ENCODE measurements around the gene MLEC.
"Not testable (repeated sequence)": the region's sequence is repeated elsewhere in the genome, so short reads cannot be mapped to it uniquely, and the experiment has no call there.

The MLEC gene

DNA sequence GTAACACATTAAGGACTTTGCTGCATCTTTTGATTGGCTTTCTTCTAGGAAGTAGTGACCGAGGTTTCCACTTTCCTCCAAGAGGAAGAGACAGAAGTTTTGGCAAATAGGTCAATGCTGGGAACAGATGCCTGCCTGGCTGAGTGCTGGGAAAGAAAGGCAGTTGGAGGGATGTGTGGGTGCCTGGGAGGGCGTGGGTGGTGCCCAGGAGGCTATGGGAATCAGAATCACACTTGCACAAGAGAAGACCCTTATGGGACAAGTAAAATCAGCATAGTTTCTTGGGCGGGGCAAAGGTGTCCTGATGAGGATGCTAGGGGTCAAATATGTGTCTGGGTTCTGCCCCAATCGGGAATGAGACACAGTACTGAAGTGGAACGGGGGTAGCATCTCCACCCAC lies 37.8 kb downstream of the MLEC start:
- in situ Hi-C loops (cut with HindIII; ENCODE audit: low sequenced_read_pairs) = no loop called here
- TF ChIP-seq, protein P1, sequence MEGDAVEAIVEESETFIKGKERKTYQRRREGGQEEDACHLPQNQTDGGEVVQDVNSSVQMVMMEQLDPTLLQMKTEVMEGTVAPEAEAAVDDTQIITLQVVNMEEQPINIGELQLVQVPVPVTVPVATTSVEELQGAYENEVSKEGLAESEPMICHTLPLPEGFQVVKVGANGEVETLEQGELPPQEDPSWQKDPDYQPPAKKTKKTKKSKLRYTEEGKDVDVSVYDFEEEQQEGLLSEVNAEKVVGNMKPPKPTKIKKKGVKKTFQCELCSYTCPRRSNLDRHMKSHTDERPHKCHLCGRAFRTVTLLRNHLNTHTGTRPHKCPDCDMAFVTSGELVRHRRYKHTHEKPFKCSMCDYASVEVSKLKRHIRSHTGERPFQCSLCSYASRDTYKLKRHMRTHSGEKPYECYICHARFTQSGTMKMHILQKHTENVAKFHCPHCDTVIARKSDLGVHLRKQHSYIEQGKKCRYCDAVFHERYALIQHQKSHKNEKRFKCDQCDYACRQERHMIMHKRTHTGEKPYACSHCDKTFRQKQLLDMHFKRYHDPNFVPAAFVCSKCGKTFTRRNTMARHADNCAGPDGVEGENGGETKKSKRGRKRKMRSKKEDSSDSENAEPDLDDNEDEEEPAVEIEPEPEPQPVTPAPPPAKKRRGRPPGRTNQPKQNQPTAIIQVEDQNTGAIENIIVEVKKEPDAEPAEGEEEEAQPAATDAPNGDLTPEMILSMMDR (IDR thresholded peaks at IDR 0.05; ENCODE audit: low read depth, low read length) = no peak
- no peak overlapping the region for H3K4me3 ChIP-seq (ENCODE audit: low read depth, low read length)
- DNase-seq (ENCODE audit: low read depth, low spot score) = no peak

DNA sequence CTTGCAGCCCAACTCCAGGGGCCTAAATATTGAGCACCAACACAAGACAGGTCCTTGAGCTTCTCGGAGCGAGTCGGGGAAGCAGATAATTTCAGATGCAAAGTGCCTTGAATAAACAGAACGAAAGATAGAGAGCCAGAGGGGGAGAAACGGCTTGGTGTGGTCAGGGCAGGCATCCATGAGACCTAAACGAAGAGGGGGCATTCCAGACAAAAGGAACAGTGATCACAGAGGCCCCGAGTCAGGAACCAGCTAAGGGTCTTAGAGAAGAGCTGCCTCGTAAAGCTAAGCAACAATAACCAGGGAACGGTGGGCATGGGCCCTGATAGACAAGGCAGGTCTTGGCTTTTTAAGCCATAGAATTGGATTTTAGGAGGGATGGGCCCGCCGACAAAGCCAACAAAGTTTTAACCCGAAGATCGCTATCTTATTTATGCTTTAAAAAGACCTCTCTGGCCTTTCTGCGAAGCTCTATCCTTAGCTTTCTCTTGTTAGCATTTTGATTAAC lies 38.3 kb downstream of the MLEC start:
- in situ Hi-C loops (cut with HindIII; ENCODE audit: low sequenced_read_pairs) = no loop called here
- peak overlapping the region; percentile 47 for H3K4me3 ChIP-seq (ENCODE audit: low read depth, low read length)
- TF ChIP-seq, protein P1 (IDR thresholded peaks at IDR 0.05; ENCODE audit: low read depth, low read length) = no peak
- DNase-seq (ENCODE audit: low read depth, low spot score) = peak; percentile 3

DNA sequence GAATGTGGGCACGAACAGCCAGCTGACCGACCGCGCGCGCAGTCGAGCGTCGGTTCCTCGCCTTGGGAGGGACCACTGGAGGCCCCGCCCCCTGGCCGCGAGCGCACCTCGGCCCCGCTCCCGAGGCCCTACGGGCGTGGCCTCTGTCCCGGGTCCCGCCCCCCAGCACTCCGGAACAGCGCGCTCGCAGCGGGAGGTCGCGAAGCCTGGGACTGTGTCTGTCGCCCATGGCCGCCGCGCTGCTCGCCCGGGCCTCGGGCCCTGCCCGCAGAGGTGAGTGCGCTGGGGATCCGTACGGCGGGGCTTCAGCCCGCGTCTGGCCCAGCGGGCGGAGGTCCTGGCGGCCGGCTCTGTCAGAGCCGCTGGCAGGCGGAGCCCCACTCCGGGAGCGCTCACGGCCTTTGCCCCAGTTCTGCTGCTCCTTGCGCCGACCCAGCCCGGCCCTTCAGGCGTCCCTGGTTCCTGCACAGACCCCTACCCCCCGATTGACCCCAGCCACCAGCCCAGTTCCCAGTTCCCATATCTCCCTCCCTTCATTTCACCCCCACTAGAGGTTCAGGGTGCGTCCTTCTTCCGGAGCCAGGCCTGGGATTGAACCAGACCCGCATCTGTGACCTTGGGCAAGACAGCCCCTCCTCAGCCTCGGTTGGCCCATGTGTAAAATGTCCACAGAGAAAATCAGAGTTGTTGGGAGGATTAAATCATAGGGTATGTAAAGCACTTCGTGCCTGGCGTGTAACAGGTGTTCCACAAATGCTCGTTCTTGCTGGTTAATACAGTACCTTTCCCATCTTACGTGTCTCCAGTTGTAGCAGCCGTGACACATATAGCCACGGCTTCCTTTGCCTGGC lies 38.9 kb downstream of the MLEC start, which contains the start of gene ACADS:
Gene ACADS (plus strand): TSS at position 168 of the 851 bp plus-strand sequence. CDS start 60 bp downstream, at position 228.
- DNase-seq (ENCODE audit: low read depth, low spot score) = peak; percentile 78
- TF ChIP-seq, protein P1 (IDR thresholded peaks at IDR 0.05; ENCODE audit: low read depth, low read length) = no peak
- in situ Hi-C loops (cut with HindIII; ENCODE audit: low sequenced_read_pairs) = no loop called here
- H3K4me3 ChIP-seq (ENCODE audit: low read depth, low read length) = peak within 1 kb of the TSS; percentile 47

DNA sequence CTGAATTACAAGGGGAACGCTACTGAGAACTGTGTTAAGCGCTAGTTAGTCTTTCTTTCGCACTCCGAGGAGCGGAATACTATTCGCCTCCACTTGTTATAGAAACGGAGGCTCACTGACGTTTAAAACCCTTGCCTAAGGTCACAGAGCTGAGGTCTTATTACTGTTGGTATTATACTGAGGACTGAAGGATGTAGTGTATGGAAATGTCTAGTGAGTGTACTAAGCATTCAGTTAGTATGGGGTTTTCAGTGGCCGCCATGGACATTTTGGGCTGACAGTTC lies 39.5 kb downstream of the MLEC start:
- DNase-seq (ENCODE audit: low read depth, low spot score) = no peak
- TF ChIP-seq, protein P1 (IDR thresholded peaks at IDR 0.05; ENCODE audit: low read depth, low read length) = no peak
- no peak overlapping the region for H3K4me3 ChIP-seq (ENCODE audit: low read depth, low read length)
- in situ Hi-C loops (cut with HindIII; ENCODE audit: low sequenced_read_pairs) = no loop called here

DNA sequence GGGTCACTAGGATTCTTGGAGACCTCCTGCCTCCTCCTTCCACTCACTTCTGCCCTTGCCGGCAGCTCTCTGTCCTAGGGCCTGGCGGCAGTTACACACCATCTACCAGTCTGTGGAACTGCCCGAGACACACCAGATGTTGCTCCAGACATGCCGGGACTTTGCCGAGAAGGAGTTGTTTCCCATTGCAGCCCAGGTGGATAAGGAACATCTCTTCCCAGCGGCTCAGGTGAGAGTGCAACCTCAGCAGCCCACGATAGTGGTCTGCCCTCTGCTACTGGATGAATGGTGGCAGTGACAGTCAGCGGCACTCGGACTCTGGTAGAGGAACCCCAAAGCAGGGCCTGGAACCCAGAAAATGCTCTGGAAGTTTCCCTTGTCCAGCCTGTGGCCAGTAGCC lies 40.0 kb downstream of the MLEC start:
- H3K4me3 ChIP-seq (ENCODE audit: low read depth, low read length) = no peak overlapping the region
- DNase-seq (ENCODE audit: low read depth, low spot score) = no peak
- in situ Hi-C loops (cut with HindIII; ENCODE audit: low sequenced_read_pairs) = no loop called here
- TF ChIP-seq, protein P1 (IDR thresholded peaks at IDR 0.05; ENCODE audit: low read depth, low read length) = no peak

DNA sequence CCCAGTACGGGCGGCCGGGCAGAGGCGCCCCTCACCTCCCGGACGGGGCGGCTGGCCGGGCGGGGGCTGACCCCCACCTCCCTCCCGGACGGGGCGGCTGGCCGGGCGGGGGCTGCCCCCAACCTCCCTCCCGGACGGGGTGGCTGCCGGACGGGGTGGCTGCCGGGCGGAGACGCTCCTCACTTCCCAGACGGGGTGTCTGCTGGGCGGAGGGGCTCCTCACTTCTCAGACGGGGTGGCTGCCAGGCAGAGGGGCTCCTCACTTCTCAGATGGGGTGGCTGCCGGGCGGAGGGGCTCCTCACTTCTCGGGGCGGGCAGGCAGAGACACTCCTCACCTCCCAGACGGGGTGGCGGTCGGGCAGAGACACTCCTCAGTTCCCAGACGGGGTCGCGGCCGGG lies 45.2 kb downstream of the MLEC start:
- DNase-seq (ENCODE audit: low read depth, low spot score); H3K4me3 ChIP-seq (ENCODE audit: low read depth, low read length); in situ Hi-C loops (cut with HindIII; ENCODE audit: low sequenced_read_pairs): not testable (repeated sequence)

DNA sequence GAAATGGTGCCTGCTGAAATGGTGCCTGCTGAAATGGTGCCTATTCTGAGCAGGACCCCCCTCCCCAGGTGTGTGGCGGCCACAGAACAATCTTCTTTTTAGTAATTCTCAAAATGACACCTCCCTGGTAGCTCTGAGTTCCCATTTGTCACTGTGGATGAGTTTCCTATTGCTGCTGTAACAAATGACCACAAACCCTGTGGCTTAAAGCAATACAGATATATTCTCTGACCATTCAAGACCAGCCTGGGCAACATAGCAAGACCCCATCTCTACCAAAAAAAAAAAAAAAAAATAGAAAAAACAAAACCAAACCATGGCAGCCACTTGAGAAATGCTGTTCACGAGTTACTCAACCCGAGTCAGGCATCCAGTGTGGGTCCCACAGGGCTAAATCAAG lies 46.6 kb downstream of the MLEC start:
- DNase-seq (ENCODE audit: low read depth, low spot score) = no peak
- no peak overlapping the region for H3K4me3 ChIP-seq (ENCODE audit: low read depth, low read length)
- TF ChIP-seq, protein P1 (IDR thresholded peaks at IDR 0.05; ENCODE audit: low read depth, low read length) = no peak
- in situ Hi-C loops (cut with HindIII; ENCODE audit: low sequenced_read_pairs) = no loop called here

All from astrocyte of the spinal cord (primary cell).